GM12878 (cell line): ENCODE results near the gene PHF21B. TPM values are rescaled to one million over a fixed set of nuclear protein-coding genes. Genes with fewer than 3 reads are reported as not detected.
A peak's percentile ranks its signal among the peaks of the same experiment; 100 is the strongest.

Experiments used
- BHLHE40 ChIP-seq, 2 experiments: fragments of 450-650 bp in 1 of 2; IDR thresholded peaks; 2 replicates each; pipeline ENCODE4 v1.6.1; 2011 to 2017; ENCODE audit warnings: low read depth in 2 of 2, borderline replicate concordance in 1 of 2, improper control_type of control experiment in 1 of 2, low read length in 1 of 2, mild to moderate bottlenecking in 1 of 2
- CHD4 ChIP-seq: fragments of 200-600 bp; sonication (generic); IDR thresholded peaks from 2 replicates; pipeline ENCODE4 v1.6.1; 2016; ENCODE audit warnings: mild to moderate bottlenecking
- EP300 ChIP-seq, 2 experiments: fragments of 150-350 bp in 1 of 2; IDR thresholded peaks; 2 replicates each; pipeline ENCODE4 v1.6.1; 2011 to 2012; ENCODE audit warnings: low read depth in 2 of 2, low read length in 2 of 2, borderline replicate concordance in 1 of 2, improper control_type of control experiment in 1 of 2, inconsistent platforms in 1 of 2; ENCODE audit not compliant: control insufficient read depth in 1 of 2
- IKZF1 ChIP-seq: fragments of 450-650 bp; conservative IDR thresholded peaks from 2 replicates; pipeline ENCODE4 v1.6.1; 2017; ENCODE audit warnings: antibody characterized with exemption, mild to moderate bottlenecking
- POU2F2 ChIP-seq: IDR thresholded peaks from 3 replicates; pipeline ENCODE4 v1.6.1; 2011; ENCODE audit warnings: low read depth, mild to moderate bottlenecking, low read length, borderline replicate concordance
- SIN3A ChIP-seq: IDR thresholded peaks from 2 replicates; pipeline ENCODE4 v1.6.1; 2012; ENCODE audit warnings: low read depth, low read length, improper control_type of control experiment
- STAT3 ChIP-seq: IDR thresholded peaks from 2 replicates; pipeline ENCODE4 v1.6.1; 2011; ENCODE audit warnings: low read depth, low read length, improper control_type of control experiment
- TCF12 ChIP-seq: IDR thresholded peaks from 2 replicates; pipeline ENCODE4 v1.6.1; 2011; ENCODE audit warnings: low read depth, mild to moderate bottlenecking, low read length
- polyA plus RNA-seq, 11 experiments: library from polyadenylated mRNA; depleted of rRNA in 4 of 11; unstranded in 6 of 11; stranded (reverse) in 5 of 11; fragments of >200 nt; fragmentation: Nextera tagmentation in 4 of 11; fragmentation: Illumina TruSeq in 1 of 11; extraction: Ambion mirVana in 4 of 11; extraction: Trizol in 1 of 11; gene quantifications; 1 replicate in 1 of 11; 2 replicates in 10 of 11; pipeline versions ENCODE4 v1.2.1 to v1.2.3, GENCODE V29; 2011 to 2016; ENCODE audit warnings: inconsistent platforms in 2 of 11, missing spikeins in 2 of 11, low read depth in 1 of 11
- total RNA-seq, 4 experiments: library from RNA; depleted of rRNA in 3 of 4; stranded (reverse); fragments of >200 nt in 3 of 4; fragmentation: Illumina TruSeq in 1 of 4; extraction: Trizol in 1 of 4; gene quantifications; 2 replicates each; pipeline versions ENCODE4 v1.2.1 to v1.2.3, GENCODE V29; 2013 to 2021
- TF ChIP-seq, protein P1 (sequence below): fragments of 450-650 bp; formaldehyde crosslinking; IDR thresholded peaks from 2 replicates; pipeline ENCODE4 v1.5.0; 2022; ENCODE audit warnings: mild to moderate bottlenecking, missing genetic modification characterization
- TF ChIP-seq, protein P2 (sequence below): fragments of 450-650 bp; IDR thresholded peaks from 2 replicates; pipeline ENCODE4 v1.6.1; 2018; ENCODE audit warnings: mild to moderate bottlenecking, low read depth, moderate library complexity; ENCODE audit not compliant: partially characterized antibody
- TF ChIP-seq, protein P3 (sequence below): IDR thresholded peaks from 2 replicates; pipeline ENCODE4 v1.6.1; 2012; ENCODE audit warnings: low read depth, low read length, improper control_type of control experiment
- TF ChIP-seq, protein P4 (sequence below): fragments of 450-650 bp; IDR thresholded peaks from 2 replicates; pipeline ENCODE4 v1.6.1; 2017; ENCODE audit warnings: mild to moderate bottlenecking, moderate library complexity
- TF ChIP-seq, protein P5 (sequence below): IDR thresholded peaks from 2 replicates; pipeline ENCODE4 v1.6.1; 2012; ENCODE audit warnings: mild to moderate bottlenecking, low read depth, low read length

Gene PHF21B
- total and polyA plus RNA-seq, 10 of the 15 experiments (the other 5 are each of a cell fraction or from before 2014, with no cell fraction given), result 0.03 to 0.35 TPM; not detected in 8

DNA sequence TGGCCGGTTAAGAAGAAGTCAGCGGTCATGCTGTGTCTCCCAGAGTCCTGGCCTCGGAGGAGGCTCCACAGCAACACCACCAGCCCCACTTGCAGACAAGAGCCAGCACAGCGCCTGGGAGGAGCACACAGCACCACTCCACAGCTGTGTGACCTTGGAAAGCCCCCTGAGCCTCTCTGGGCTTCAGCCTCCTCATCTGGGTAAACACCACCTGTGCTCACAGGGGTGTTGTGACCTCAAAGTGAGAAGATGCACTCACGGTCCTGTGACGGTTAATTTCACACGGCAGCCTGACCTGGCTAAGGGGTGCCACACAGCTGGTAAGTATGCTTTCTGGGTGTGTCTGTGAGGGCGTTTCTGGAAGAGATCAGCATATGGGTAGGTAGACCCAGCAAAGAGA is 54.7 kb downstream of the PHF21B start (continued):
- TF ChIP-seq, protein P1, sequence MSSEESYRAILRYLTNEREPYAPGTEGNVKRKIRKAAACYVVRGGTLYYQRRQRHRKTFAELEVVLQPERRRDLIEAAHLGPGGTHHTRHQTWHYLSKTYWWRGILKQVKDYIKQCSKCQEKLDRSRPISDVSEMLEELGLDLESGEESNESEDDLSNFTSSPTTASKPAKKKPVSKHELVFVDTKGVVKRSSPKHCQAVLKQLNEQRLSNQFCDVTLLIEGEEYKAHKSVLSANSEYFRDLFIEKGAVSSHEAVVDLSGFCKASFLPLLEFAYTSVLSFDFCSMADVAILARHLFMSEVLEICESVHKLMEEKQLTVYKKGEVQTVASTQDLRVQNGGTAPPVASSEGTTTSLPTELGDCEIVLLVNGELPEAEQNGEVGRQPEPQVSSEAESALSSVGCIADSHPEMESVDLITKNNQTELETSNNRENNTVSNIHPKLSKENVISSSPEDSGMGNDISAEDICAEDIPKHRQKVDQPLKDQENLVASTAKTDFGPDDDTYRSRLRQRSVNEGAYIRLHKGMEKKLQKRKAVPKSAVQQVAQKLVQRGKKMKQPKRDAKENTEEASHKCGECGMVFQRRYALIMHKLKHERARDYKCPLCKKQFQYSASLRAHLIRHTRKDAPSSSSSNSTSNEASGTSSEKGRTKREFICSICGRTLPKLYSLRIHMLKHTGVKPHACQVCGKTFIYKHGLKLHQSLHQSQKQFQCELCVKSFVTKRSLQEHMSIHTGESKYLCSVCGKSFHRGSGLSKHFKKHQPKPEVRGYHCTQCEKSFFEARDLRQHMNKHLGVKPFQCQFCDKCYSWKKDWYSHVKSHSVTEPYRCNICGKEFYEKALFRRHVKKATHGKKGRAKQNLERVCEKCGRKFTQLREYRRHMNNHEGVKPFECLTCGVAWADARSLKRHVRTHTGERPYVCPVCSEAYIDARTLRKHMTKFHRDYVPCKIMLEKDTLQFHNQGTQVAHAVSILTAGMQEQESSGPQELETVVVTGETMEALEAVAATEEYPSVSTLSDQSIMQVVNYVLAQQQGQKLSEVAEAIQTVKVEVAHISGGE, result no peak
- no peak for TF ChIP-seq CHD4
- TF ChIP-seq EP300 (IDR thresholded peaks at IDR 0.05; ENCODE audit: borderline replicate concordance in 1 of 2, control insufficient read depth in 1 of 2, low read depth in 2 of 2, low read length in 2 of 2), result peak; percentile 18 to 52; a peak in 1 of 4 replicates
- TF ChIP-seq, protein P2, sequence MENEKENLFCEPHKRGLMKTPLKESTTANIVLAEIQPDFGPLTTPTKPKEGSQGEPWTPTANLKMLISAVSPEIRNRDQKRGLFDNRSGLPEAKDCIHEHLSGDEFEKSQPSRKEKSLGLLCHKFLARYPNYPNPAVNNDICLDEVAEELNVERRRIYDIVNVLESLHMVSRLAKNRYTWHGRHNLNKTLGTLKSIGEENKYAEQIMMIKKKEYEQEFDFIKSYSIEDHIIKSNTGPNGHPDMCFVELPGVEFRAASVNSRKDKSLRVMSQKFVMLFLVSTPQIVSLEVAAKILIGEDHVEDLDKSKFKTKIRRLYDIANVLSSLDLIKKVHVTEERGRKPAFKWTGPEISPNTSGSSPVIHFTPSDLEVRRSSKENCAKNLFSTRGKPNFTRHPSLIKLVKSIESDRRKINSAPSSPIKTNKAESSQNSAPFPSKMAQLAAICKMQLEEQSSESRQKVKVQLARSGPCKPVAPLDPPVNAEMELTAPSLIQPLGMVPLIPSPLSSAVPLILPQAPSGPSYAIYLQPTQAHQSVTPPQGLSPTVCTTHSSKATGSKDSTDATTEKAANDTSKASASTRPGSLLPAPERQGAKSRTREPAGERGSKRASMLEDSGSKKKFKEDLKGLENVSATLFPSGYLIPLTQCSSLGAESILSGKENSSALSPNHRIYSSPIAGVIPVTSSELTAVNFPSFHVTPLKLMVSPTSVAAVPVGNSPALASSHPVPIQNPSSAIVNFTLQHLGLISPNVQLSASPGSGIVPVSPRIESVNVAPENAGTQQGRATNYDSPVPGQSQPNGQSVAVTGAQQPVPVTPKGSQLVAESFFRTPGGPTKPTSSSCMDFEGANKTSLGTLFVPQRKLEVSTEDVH, result no peak
- peak; percentile 69 to 79; a peak in 3 of 4 replicates for TF ChIP-seq BHLHE40 (IDR thresholded peaks at IDR 0.05; ENCODE audit: borderline replicate concordance in 1 of 2, low read depth in 2 of 2, low read length in 1 of 2)
- 0 out of 2 replicates have a peak, but pooled peaks have one; percentile 14 for TF ChIP-seq IKZF1
- TF ChIP-seq SIN3A, result no peak
- TF ChIP-seq, protein P3, sequence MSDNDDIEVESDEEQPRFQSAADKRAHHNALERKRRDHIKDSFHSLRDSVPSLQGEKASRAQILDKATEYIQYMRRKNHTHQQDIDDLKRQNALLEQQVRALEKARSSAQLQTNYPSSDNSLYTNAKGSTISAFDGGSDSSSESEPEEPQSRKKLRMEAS, result no peak
- TF ChIP-seq POU2F2, result no peak
- TF ChIP-seq, protein P4, sequence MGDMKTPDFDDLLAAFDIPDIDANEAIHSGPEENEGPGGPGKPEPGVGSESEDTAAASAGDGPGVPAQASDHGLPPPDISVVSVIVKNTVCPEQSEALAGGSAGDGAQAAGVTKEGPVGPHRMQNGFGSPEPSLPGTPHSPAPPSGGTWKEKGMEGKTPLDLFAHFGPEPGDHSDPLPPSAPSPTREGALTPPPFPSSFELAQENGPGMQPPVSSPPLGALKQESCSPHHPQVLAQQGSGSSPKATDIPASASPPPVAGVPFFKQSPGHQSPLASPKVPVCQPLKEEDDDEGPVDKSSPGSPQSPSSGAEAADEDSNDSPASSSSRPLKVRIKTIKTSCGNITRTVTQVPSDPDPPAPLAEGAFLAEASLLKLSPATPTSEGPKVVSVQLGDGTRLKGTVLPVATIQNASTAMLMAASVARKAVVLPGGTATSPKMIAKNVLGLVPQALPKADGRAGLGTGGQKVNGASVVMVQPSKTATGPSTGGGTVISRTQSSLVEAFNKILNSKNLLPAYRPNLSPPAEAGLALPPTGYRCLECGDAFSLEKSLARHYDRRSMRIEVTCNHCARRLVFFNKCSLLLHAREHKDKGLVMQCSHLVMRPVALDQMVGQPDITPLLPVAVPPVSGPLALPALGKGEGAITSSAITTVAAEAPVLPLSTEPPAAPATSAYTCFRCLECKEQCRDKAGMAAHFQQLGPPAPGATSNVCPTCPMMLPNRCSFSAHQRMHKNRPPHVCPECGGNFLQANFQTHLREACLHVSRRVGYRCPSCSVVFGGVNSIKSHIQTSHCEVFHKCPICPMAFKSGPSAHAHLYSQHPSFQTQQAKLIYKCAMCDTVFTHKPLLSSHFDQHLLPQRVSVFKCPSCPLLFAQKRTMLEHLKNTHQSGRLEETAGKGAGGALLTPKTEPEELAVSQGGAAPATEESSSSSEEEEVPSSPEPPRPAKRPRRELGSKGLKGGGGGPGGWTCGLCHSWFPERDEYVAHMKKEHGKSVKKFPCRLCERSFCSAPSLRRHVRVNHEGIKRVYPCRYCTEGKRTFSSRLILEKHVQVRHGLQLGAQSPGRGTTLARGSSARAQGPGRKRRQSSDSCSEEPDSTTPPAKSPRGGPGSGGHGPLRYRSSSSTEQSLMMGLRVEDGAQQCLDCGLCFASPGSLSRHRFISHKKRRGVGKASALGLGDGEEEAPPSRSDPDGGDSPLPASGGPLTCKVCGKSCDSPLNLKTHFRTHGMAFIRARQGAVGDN, result 0 out of 2 replicates have a peak, but pooled peaks have one; percentile 47
- TF ChIP-seq, protein P5, sequence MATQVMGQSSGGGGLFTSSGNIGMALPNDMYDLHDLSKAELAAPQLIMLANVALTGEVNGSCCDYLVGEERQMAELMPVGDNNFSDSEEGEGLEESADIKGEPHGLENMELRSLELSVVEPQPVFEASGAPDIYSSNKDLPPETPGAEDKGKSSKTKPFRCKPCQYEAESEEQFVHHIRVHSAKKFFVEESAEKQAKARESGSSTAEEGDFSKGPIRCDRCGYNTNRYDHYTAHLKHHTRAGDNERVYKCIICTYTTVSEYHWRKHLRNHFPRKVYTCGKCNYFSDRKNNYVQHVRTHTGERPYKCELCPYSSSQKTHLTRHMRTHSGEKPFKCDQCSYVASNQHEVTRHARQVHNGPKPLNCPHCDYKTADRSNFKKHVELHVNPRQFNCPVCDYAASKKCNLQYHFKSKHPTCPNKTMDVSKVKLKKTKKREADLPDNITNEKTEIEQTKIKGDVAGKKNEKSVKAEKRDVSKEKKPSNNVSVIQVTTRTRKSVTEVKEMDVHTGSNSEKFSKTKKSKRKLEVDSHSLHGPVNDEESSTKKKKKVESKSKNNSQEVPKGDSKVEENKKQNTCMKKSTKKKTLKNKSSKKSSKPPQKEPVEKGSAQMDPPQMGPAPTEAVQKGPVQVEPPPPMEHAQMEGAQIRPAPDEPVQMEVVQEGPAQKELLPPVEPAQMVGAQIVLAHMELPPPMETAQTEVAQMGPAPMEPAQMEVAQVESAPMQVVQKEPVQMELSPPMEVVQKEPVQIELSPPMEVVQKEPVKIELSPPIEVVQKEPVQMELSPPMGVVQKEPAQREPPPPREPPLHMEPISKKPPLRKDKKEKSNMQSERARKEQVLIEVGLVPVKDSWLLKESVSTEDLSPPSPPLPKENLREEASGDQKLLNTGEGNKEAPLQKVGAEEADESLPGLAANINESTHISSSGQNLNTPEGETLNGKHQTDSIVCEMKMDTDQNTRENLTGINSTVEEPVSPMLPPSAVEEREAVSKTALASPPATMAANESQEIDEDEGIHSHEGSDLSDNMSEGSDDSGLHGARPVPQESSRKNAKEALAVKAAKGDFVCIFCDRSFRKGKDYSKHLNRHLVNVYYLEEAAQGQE, result no peak
- no peak for TF ChIP-seq STAT3
- peak; percentile 93 for TF ChIP-seq TCF12
